PC-3 (cell line): ENCODE data around the gene MRGPRD. TPM values are rescaled to one million over a fixed set of nuclear protein-coding genes. Genes with fewer than 3 reads are reported as not detected.

ENCODE experiments used
- ATAC-seq: fragments of 200-7000 bp; cut with Tn5 transposase; 2 replicates; pipeline ENCODE4 v1.9.1; 2020; ENCODE audit warnings: mild to moderate bottlenecking, moderate library complexity
- BruUV-seq: library from RNA; stranded (reverse); fragments of 400-500 nt; replicated peaks from 2 replicates; lab custom pipeline; 2021; lab: Mats Ljungman, UMichigan
- CTCF ChIA-PET: fragments of 300-600 bp; sonication (Branson Sonifier 250); formaldehyde crosslinking; loops from one replicate; lab custom pipeline; 2022; ENCODE audit warnings: antibody characterized with exemption; lab: Charles Lee
- POLR2A ChIA-PET: fragments of 300-600 bp; sonication (Branson Sonifier 250); formaldehyde crosslinking; loops from one replicate; lab custom pipeline; 2022; ENCODE audit warnings: antibody characterized with exemption; ENCODE audit not compliant: unreplicated experiment; lab: Charles Lee
- DNase-seq: peaks from one replicate; pipeline ENCODE4 v3.0.0-alpha.2; 2015
- H2AFZ ChIP-seq: fragments of 300-600 bp; sonication (generic); 2 replicates; pipeline ENCODE4 v1.6.0; 2016; ENCODE audit warnings: antibody characterized with exemption, low read length
- H3F3A ChIP-seq: fragments of 300-600 bp; sonication (generic); one replicate; pipeline ENCODE4 v1.6.0; 2017; ENCODE audit warnings: antibody characterized with exemption, low read length, control low read depth, mild to moderate bottlenecking; ENCODE audit not compliant: unreplicated experiment
- H3K27ac ChIP-seq: fragments of 300-600 bp; sonication (generic); 2 replicates; pipeline ENCODE4 v1.5.1; 2016; ENCODE audit warnings: mild to moderate bottlenecking, low read length
- H3K27me3 ChIP-seq: fragments of 300-600 bp; sonication (generic); 2 replicates; pipeline ENCODE4 v1.6.1; 2016; ENCODE audit warnings: low read length, mixed read lengths
- H3K36me3 ChIP-seq: fragments of 300-600 bp; sonication (generic); 2 replicates; pipeline ENCODE4 v1.6.1; 2016; ENCODE audit warnings: low read depth, mixed run types, low read length, mixed read lengths
- H3K4me1 ChIP-seq: fragments of 300-600 bp; sonication (generic); 2 replicates; pipeline ENCODE4 v1.5.1; 2016; ENCODE audit warnings: low read length; ENCODE audit not compliant: insufficient read depth
- H3K4me2 ChIP-seq: fragments of 300-600 bp; sonication (generic); 2 replicates; pipeline ENCODE4 v1.6.0; 2016; ENCODE audit warnings: low read length
- H3K4me3 ChIP-seq: fragments of 300-600 bp; sonication (generic); 2 replicates; pipeline ENCODE4 v1.5.1; 2016; ENCODE audit warnings: mild to moderate bottlenecking, low read length, mixed read lengths
- H3K79me2 ChIP-seq: fragments of 300-600 bp; sonication (generic); 2 replicates; pipeline ENCODE4 v1.6.1; 2017; ENCODE audit warnings: low read length, mixed read lengths
- H3K9ac ChIP-seq: fragments of 300-600 bp; sonication (generic); 2 replicates; pipeline ENCODE4 v1.6.0; 2016; ENCODE audit warnings: mild to moderate bottlenecking, low read length
- H3K9me2 ChIP-seq: fragments of 300-600 bp; sonication (generic); replicated peaks from 2 replicates; pipeline ENCODE4 v1.6.1; 2016; ENCODE audit warnings: mixed run types, low read length, mixed read lengths
- H3K9me3 ChIP-seq: fragments of 300-600 bp; sonication (generic); 2 replicates; pipeline ENCODE4 v1.6.1; 2016; ENCODE audit warnings: low read length, mixed read lengths
- H4K20me1 ChIP-seq: fragments of 300-600 bp; sonication (generic); 2 replicates; pipeline ENCODE4 v1.6.1; 2016; ENCODE audit warnings: low read length, mixed read lengths
- CTCF ChIP-seq: fragments of 300-600 bp; sonication (generic); conservative IDR thresholded peaks from 2 replicates; pipeline ENCODE4 v1.5.1; 2017; ENCODE audit warnings: antibody characterized with exemption, low read depth, mild to moderate bottlenecking, low read length
- EZH2 ChIP-seq: fragments of 300-600 bp; sonication (generic); IDR thresholded peaks from one replicate; pipeline ENCODE4 v1.6.1; 2017; ENCODE audit warnings: antibody characterized with exemption, mild to moderate bottlenecking, low read length; ENCODE audit not compliant: unreplicated experiment
- EZH2phosphoT487 ChIP-seq: fragments of 300-600 bp; sonication (generic); IDR thresholded peaks from 2 replicates; pipeline ENCODE4 v1.6.1; 2018; ENCODE audit warnings: mild to moderate bottlenecking, antibody characterized with exemption, low read length, borderline replicate concordance
- intact Hi-C: fragments of 100-400 bp; cut with micrococcal nuclease; formaldehyde crosslinking; loops from 2 replicates; pipeline ENCODE4 v1.9.0; 2023
- total RNA-seq: library from RNA; depleted of rRNA; stranded (reverse); fragments of >200 nt; gene quantifications from 2 replicates; pipeline ENCODE4 v1.2.3, GENCODE V29; 2014

Gene MRGPRD
- total RNA-seq, 1 experiment from 2014 or later: not detected

DNA sequence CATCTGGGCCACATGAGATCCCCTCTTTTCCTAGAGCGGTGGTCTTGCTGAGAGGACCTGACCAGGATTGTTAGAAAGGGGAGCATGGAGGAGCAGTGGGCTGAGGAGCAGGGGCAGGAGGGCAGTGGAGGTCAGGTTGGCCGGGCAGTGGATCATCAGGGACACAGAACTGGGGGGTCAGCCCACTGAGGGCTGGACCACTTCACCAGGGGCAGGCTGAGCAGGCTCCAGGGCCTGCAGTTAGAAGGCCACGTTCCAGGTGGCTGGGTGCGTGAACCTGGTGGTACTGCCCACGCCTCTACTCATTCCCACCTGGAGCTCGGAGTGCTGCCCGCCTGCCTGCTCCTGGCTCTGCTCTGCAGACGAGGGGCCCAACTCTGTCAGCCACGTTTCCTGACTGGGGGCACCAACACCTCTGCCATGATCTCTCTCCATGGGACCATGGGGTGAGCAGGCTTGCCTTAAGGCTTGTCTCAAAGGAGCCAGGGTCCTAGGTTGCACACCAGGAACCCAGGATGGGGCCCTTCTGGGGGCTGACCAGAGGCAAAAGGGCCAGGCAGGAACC, 22.6 kb upstream of the MRGPRD start:
- Histone ChIP-seq H3K4me3 (no peak overlapping the region), H3K27ac (no peak overlapping the region), H3F3A (no peaks in the 10 kb centered on the region), H2AFZ (no peak overlapping the region), H3K27me3 (no peaks in the 10 kb centered on the region), H4K20me1 (no peaks in the 10 kb centered on the region), H3K4me2 (no peak overlapping the region), H3K79me2 (no peaks in the 10 kb centered on the region), H3K9ac (no peak overlapping the region), H3K9me3 (no peaks in the 10 kb centered on the region), H3K4me1 (peaks cover 7% of the 10 kb centered on the region), H3K36me3 (no peaks in the 10 kb centered on the region), H3K9me2 (no peaks in the 10 kb centered on the region)
- POLR2A ChIA-PET: no interaction called here
- no peak for DNase-seq
- no peak for ATAC-seq
- intact Hi-C loops: no loop called here
- CTCF ChIA-PET: no interaction called here
- BruUV-seq: no TSS peak
- TF ChIP-seq EZH2 (no peak), EZH2phosphoT487 (no peak), CTCF (no peak)

DNA sequence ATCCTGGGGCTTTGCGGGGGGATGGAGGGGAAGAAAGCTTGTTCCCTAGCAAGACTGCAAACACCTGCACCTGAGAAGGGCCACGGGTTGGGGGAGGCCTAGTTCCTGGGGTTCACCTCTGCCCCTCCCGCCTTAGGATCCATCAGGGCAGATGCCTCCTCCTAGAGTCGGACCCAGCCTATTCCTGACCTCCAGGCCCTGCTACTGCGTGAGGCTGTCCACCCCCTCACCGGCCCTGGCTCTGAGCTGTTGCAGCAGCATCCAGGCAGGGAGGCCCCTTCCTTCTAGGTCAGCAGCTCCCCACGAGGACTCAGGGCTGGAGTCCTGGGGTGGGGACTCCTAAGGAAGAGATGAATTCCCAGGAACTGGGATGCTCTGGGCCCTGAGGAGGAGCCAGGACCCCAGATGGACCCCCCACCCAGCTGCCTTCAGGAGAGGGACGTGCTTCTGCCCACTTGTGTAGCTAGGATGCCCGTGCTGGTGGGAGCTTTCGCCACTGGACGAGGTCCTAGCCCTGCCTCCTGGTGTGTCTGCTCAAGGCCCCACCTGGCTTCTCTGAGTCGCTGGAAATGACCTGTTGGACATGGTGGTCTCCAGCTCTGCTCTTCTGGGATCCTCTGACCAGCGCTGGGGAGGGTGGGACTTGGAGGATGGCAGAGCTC, 21.9 kb upstream of the MRGPRD start:
- no peak overlapping the region for H3K27ac ChIP-seq
- no peak overlapping the region for H3K4me2 ChIP-seq
- POLR2A ChIA-PET: no interaction called here
- H3K79me2 ChIP-seq: no peaks in the 10 kb centered on the region
- no peaks in the 10 kb centered on the region for H3K36me3 ChIP-seq
- BruUV-seq: no TSS peak
- no peak for ATAC-seq
- H3F3A ChIP-seq: no peaks in the 10 kb centered on the region
- no peaks in the 10 kb centered on the region for H3K9me3 ChIP-seq
- H3K27me3 ChIP-seq: no peaks in the 10 kb centered on the region
- no peaks in the 10 kb centered on the region for H4K20me1 ChIP-seq
- H3K9ac ChIP-seq: no peak overlapping the region
- intact Hi-C loops: no loop called here
- no peak overlapping the region for H2AFZ ChIP-seq
- TF ChIP-seq EZH2phosphoT487 (no peak), CTCF (no peak), EZH2 (no peak)
- no peaks in the 10 kb centered on the region for H3K4me1 ChIP-seq
- CTCF ChIA-PET: no interaction called here
- no peaks in the 10 kb centered on the region for H3K9me2 ChIP-seq
- no peak for DNase-seq
- no peak overlapping the region for H3K4me3 ChIP-seq

GRCh38 chr11:69002110-69002569, 21.4 kb upstream of the MRGPRD start:
- Histone ChIP-seq H4K20me1 (no peaks in the 10 kb centered on the region), H3K9me2 (no peaks in the 10 kb centered on the region), H3K36me3 (no peaks in the 10 kb centered on the region), H3F3A (no peaks in the 10 kb centered on the region), H3K27ac (no peak overlapping the region), H3K4me2 (no peak overlapping the region), H2AFZ (no peak overlapping the region), H3K79me2 (no peaks in the 10 kb centered on the region), H3K4me1 (no peaks in the 10 kb centered on the region), H3K9ac (no peak overlapping the region), H3K27me3 (no peaks in the 10 kb centered on the region), H3K9me3 (no peaks in the 10 kb centered on the region), H3K4me3 (no peak overlapping the region)
- ChIA-PET CTCF (no interaction called here), POLR2A (no interaction called here)
- DNase-seq (no peak), ATAC-seq (no peak)
- no TSS peak for BruUV-seq
- TF ChIP-seq EZH2phosphoT487: no peak
- no peak for TF ChIP-seq EZH2
- no peak for TF ChIP-seq CTCF
- intact Hi-C loops: no loop called here
